ENCODE data around the gene ANKRD12.

The ANKRD12 gene

DNA sequence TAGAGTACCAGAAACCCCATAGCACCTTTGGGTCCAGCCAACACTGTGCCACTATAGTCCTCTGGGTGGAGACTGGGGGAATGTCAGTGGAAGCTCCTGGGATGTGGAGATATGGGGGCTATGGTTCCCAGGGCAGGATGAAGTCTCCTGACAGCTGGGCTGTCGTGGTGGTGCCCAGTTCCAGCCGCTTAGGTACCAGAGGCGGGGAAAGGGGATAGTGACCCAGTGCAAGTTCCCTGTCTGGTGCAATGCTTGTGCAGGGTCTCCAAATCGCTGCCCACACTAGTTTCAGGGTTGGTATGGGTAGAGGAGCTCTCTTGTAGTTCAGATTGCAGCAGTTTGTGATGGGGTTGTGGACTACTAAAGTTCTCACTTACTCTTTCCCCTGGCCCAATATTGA is 97.9 kb downstream of the ANKRD12 start:
- DNase-seq: no peak

DNA sequence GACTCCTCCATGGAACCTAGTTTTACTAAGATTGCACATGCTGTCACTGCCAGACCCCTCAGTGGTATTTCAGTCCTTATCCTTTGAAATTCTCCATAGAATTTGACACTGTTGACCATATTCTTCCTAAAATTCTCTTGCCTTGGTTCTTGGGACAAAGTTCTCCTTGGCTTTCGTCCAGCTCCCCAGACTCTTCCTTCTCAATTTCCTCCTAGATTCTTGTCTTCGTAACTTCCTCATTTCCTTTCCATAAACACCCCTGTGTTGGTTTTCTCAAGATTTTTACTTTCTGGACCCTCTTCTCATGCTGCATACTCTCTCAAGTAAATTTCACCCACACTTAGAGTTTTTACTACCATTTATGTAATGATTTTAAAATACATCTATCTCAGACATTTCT is 101.4 kb downstream of the ANKRD12 start:
- DNase-seq: no peak

DNA sequence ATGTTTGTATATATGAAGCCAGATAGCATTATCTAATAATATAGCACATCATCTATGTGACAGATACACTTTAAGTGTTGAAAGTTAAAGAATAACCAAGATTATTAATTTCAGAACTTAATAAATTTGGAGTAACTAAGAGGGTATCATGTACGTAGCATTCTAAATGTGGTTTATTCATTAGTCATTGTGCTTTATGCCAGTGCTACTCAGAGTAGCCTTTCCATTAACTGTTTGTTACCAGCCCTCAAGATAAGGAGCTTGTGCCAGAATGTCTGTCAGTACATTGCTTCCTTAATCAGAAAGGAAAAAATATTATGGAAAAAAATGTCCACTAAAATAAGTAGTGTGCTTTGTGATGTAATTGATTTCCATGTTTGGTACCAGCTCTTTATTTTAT is 103.1 kb downstream of the ANKRD12 start:
- DNase-seq: no peak

DNA sequence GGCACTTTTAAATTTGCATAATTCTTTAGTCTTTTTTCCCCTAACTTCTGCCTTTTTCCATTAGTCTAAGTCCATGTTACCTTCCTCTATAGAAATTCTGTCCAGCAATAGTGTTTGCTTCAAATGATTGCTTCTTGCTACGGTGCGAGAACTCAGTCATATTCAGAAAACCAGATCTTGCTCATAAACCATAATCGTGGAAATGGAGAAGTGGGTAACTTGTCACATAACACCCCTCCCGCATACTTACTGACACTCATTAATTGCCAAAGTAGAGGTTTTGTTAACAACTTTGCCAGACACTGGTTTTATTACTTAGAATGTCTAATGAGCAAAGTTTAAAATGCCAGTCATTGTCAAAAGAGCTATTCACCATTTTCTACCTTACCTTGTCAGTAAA is 103.7 kb downstream of the ANKRD12 start:
- no peak for DNase-seq

DNA sequence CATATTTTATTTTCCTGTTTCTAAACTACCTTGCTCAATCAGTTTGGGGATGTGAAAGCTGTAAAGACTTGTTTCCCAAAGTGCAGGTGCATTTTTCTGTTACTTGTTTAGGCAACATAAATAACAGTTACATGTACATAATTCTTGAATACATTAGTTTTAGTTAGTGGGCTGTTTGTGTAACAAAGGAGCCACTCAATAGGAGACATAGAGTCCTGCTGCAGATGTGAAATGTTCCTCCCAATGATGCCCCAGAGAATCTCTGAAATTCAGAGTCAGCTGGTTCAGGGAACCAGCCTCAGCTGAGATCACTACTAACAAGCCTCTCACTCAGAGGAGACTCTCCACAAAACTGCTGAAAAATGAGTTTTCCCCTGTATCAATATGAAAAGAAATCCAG is 106.4 kb downstream of the ANKRD12 start:
- DNase-seq: no peak

DNA sequence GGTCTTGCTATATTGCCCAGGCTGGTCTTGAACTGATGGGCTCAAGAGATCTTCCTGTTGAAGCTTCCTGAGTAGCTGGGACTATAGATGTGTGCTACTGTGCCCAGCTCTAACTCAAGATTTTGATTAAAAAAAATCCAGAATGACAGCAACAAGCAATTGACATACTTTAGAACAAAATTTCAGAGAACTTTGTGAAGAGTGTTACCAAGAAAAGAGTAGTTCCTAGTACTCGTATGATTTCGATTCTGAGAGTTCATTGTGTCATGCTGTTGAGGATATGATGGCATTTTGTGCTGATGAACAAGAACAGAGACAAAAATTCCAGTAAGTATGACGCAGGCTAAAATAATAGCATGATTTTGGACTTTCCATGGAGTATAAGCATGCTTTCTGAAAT is 107.8 kb downstream of the ANKRD12 start:
- DNase-seq: no peak

DNA sequence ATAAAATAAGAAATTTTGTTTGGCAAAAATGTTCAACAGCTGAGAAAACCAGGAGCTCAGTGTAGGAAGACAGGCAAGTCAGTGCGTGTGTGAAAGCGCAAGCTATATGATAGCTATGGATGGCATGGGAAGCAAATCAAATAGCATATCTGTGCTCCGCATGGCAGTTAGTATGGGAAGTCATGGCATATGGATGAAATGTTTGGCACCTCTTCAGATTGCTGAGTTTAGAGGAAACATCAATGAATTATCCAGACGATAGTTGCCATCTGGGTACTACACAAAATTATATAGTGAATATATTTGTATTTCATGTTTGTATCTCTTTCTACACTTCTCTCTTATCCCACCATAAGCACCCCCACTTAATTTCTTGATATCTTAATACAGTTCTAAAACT is 112.1 kb downstream of the ANKRD12 start:
- no peak for DNase-seq

DNA sequence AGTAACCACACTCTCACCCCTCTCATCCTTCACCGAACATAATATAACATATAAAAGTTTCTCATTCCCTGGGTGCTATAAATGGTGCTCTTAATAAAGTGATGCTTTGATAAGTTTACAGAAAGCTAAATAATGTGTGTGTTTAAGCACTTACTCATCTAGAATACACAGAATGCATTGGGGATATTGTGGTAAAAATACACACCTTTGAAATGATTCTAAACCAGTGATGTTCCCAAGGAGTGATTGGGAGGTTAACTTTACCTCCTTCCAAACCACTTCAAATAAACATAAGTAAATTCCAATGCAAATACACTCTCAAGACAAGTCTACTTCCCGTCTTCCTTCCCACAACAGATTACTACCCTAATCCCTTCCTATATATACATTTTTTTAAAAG is 112.7 kb downstream of the ANKRD12 start:
- DNase-seq: no peak

DNA sequence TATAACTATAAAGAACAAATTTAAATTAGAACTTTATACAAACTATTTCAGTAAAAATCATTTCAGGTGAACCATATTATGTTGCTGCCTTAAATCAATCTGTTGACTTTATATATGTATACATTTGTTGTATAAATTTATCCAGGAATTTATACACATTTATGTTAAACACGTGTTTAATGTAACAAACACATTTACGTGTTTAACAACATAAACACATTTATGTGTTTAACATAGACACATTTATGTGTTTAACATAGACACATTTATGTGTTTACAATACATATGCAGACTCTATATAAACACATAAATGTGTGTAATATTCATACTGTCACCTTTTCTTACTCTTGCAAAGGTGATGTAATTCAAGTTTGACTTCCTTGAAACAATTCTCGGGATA is 122.6 kb downstream of the ANKRD12 start:
- no peak for DNase-seq

DNA sequence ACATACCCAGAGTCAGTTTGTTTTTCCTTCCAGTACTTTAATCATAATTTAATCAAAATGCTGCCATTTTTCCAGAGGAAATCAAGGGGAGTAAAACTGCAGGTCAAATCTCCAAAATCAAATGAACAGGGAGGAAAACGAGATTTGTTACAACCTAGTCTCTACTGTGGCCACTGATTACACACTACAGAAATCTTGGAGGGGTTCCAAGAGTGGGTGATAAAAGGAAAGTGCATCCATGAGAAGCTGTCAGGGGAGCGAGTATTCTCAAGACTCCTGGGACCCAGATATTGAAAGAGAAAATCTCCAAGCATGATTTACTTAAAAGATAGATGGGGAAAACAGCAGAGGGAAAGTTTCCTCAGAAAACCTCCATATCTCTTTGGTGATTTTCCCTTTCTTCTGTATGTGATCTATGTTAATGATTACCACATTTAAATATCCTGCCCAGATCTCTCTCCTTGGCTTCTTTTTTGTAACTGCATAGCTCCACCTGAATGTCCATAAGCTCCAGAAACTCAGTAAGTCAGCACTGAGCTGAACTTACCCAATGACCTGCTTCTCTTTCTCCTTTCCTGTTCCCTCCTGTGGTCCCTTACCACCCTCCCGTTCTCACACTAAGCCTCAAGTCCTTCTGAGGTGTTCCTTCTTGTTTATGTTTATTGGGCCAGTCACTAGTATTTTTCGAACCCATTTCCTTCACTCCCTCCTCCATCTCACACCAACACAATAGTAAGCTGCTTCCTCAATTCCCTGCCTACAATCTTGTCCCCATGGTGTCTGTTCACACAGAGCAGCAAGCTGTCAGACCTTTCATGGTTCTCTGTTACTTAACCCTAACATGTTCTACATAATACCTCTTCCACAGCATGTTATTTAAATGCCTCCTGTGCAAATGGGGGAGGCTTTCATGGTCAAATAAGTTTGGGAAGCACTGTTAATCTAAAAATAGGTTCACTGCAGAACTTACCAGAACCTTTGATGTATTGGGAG is 124.1 kb downstream of the ANKRD12 start:
- DNase-seq: no peak

DNA sequence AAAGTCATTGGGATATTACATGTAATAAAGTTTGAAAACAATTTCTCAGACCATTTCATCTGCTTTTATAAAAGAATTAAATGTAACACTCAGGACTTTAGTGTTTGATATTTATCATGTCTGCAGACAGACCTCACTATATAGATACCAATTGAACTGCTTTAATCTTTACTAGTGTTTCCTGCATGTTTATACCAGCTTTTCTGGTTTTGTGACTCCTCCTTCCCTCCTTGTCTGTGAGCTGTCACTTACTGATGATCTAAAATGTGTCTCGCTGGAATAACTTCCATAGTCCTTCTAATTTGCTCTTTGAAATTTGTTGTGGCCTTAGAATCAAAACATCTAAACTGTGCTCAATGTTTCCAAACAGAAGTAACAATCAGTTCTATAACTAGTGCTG is 126.7 kb downstream of the ANKRD12 start:
- no peak for DNase-seq

DNA sequence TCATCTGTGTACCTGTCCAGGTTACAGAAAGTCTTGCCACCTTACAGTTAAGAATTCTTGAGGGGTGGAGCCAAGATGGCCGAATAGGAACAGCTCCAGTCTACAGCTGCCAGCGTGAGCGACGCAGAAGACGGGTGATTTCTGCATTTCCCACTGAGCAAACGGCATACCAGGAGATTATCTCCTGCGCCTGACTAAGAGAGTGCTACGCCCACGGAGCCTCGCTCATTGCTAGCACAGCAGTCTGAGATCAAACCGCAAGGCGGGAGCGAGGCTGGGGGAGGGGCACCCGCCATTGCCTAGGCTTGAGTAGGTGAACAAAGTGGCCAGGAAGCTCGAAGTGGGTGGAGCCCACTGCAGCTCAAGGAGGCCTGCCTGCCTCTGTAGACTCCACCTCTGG is 128.2 kb downstream of the ANKRD12 start:
- DNase-seq: peak; percentile 12

DNA sequence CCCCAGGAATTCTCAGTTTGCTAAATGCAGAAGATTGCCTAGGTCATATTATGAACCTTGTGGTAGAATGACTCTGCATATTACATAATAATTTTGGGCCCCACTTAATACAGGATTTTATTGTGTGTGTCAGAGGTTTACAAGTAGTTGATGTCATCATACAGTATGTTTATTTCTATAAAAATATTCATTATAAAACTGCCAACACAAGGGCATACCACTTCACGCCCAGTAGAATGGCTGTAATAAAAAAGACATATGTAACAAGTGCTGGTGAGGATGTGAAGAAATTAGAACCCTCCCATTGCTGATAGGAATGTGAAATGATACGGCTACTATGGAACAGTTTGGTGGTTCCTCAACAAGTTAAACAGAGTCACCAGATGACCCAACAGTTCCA is 136.6 kb downstream of the ANKRD12 start:
- DNase-seq: no peak

DNA sequence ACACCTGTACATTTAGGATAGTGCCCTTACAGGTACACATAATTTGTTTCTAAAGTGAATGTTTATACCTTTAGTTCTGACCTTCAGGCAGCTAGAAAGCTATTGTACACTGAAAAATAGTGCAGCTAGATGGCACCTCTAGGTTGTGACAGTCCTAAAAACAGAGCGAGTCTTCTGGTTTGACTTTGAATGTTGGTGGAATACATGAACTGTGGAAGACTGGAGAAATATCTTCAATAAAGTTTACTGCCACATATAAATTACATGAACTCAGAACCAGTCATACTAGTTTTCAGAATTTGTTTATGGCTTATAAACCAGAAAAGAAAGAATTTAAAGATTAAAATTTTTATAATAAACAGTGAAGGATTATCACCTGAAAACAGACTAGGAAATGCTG is 139.3 kb downstream of the ANKRD12 start:
- no peak for DNase-seq

DNA sequence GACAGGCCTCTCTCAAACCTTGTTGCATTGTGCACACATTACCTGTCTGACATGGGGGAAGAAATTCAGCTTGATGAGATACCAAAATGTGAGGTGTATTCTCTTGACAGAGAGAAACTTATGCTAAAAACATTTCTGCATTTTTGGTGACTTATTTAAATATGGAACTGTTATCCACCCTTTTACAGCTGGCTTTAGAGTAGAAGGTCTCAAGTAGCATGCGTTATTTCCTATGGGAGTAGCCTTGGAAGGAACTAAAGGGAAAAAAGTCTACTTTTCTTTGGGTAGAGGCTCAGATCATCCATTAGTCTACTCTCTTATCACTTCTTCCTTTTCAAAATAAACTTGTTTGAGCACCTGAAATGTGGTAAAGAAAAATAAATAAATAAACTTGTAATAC is 141.4 kb downstream of the ANKRD12 start:
- no peak for DNase-seq

DNA sequence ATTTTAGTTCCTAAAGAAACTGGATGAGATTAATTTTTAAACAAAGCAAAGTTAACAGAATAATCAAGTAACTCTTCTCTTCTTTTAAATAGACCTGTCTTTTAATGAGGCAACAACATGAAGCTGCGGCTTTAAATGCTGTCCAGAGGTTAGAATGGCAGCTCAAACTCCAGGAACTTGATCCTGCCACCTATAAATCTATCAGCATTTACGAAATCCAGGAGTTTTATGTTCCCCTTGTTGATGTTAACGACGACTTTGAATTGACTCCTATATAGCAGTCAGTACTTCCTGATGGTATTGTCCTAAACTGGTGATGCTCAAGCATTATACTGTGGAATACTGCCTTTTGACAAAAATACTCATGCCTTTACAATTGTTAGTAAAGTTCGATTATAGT is 144.3 kb downstream of the ANKRD12 start:
- no peak for DNase-seq

DNA sequence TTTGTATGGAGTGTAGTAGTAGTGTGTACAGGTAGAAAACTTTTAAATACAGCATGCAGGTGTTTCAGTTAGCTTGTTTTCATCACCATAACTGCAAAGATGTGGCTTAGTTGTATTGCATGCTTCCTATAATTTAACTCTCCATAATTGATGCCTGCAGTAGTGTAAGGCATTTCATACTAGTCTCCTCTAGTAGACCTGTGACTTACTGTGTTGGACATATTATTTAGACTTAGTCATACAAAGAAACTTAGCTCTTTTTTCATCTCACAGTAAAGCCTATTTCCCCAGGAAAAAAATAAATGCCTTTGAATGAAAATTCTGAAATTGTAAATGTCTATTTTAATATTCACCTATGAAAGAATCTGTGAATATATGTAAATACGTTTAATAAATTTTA is 145.2 kb downstream of the ANKRD12 start:
- DNase-seq: no peak

DNA sequence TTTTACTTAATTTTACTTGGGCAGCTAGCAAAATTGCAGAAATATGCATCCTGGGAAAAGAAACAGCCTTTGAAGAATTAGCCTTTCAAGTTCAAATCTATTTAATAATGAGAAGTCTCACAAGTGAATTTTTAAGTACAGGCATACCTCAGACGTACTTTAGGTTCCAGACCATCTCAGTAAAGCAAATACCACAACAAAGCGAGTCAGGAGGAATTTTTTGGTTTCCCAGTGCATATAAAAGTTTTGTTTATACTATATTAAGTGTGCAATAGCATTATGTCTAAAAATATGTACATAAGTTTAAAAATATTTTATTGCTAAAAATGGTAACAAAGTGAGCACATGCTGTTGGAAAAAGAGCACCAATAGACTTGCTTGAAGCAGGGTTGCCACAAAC is 147.2 kb downstream of the ANKRD12 start:
- DNase-seq: no peak

DNA sequence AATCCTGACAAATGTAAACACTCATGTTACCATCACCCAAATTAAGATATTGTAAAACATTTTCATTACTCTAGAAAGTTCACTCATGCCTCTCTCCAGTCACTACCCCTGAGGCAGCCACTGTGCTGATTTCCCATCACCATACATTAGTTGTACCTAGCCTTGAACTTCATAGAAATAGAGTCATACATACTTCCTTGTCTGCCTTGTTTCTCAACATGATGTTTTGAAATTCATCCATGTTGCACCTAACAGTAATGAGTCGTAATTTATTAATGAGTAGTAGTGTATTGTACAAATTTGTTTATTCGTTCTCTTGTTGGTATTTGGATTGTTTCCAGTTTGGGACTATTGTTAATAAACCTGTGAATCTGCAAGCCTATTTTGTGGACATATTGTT is 149.0 kb downstream of the ANKRD12 start:
- DNase-seq: no peak

DNA sequence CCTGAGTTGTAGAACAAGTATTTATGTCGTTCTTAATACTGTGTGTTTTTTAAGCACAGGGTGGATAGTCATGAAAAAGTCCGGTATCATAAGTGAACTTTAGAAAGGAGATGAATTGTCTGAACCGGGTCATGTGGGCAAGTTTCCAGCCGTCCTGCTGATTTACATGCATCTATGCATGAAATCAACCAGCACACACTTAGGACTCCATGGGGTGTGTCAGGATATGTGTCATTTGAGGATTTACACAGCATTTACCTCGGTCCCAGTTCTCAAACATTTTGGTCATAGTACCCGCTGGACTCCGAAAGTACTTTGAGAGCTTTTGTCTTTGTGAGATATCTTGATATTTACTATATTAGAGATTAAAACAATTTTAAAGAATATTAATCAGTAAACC is 150.5 kb downstream of the ANKRD12 start:
- no peak for DNase-seq

DNA sequence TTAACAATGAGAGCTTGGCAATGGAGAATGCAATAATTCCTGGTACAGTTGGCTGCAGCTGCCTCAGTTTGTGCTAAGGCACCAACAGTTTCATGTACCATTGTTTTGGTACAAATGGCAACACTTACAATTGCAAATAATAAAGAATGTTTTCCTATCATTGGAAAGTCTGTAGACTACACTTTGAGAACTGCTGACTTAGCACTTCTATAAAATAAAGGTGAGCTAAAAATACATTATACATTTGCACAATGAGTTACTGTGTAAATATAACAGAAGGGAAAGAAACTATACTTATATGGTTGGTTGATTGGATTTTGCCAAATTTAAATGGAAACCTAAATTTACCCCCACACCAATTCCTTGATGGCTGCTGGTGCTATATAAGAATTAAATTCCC is 153.1 kb downstream of the ANKRD12 start:
- no peak for DNase-seq

DNA sequence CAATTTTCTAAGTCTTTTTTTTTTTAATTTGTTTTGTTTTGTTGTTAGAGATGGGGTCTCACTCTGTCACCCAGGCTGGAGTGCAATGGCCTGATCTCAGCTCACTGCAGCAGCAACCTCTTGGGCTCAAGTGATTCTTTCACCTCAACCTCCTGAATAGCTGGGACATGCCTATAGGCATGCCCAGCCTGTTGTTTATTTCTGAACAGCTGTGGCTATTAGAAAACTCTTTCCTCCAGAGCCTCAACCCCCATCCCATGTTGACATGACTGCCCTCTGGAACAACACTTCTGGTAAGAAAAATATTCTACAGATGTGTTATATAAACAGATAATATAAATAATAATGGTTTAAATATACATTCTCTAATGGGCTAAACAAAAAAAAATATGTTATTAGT is 153.6 kb downstream of the ANKRD12 start:
- no peak for DNase-seq

DNA sequence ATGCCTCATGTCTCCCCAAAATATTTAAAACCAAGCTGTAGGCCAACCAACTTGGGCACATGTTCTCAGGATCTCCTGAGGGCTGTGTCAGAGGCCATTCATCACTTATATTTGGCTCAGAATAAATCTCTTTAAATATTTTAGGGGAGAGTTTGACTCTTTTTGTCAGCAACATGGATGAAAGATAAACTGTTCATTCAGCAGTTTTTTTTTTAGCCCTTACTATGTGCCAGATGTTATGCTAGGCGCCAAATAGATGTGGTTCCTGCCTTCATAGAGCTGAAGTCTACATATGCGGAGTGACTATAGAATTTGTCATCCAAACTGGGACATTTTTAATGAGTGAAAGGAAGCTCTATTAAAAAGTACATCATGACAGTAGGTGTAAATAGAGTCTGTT is 155.5 kb downstream of the ANKRD12 start:
- no peak for DNase-seq

DNA sequence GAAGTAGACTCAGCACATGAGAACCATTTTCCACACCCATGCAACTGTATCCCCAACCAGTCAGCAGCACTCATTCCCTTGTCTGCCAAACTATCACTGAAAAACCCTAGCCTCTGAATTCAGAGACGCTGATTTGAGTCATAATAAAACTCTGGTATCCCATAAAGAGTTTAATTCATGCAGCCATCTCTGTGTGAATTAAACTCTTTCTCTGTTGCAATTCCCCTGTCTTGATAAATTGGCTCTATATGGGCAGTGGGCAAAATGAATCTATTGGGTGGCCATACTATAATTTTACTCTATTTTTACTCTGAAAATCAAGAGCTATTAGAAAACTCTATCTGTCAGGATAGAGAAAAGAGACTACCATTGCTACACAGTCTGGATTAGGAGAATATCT is 157.4 kb downstream of the ANKRD12 start:
- no peak for DNase-seq

Measured in stimulated activated CD4-positive, alpha-beta T cell treated with anti-CD3 and anti-CD28 coated beads, Interleukin-15, amount 100 ng/mL, for 24 hours (primary cell).